HCT116 (cell line): ENCODE data around the gene TTC12. TPM values are rescaled to one million over a fixed set of nuclear protein-coding genes. Genes with fewer than 3 reads are reported as not detected.

ENCODE experiments used
- ATAC-seq: fragments of 200-7000 bp; cut with Tn5 transposase; 2 replicates; pipeline ENCODE4 v1.9.1; 2020; ENCODE audit warnings: mild to moderate bottlenecking, moderate library complexity
- BruUV-seq: library from RNA; stranded (reverse); fragments of 400-500 nt; replicated peaks from 2 replicates; lab custom pipeline; 2021; lab: Mats Ljungman, UMichigan
- CTCF ChIA-PET: fragments of 300-600 bp; sonication (Branson Sonifier 250); formaldehyde crosslinking; loops from one replicate; lab custom pipeline; 2021; ENCODE audit warnings: antibody characterized with exemption; lab: Charles Lee
- POLR2A ChIA-PET: fragments of 300-600, 350-600 bp; sonication (Branson Sonifier 250); formaldehyde crosslinking; loops from one replicate; lab custom pipeline; 2021; ENCODE audit warnings: antibody characterized with exemption; lab: Charles Lee
- RAD21 ChIA-PET, 2 experiments: fragments of 300-600 bp; sonication (Branson Sonifier 250); formaldehyde crosslinking; loops; one replicate each; lab custom pipeline; 2023; ENCODE audit warnings: low total read pairs in 2 of 2; ENCODE audit not compliant: uncharacterized antibody in 2 of 2, unreplicated experiment in 2 of 2, low non-redundant PET in 1 of 2; lab: Charles Lee
- DNase-seq: peaks from one replicate; pipeline ENCODE4 v3.0.0-alpha.2; 2010; ENCODE audit warnings: low read depth, low spot score
- H2AFZ ChIP-seq: fragments of 200-600 bp; shearing (Covaris generic), sonication (generic); 2 replicates; pipeline ENCODE4 v1.6.1; 2017; ENCODE audit warnings: low read depth, mixed run types, mixed read lengths, antibody characterized with exemption, low read length; ENCODE audit not compliant: poor library complexity, severe bottlenecking
- H3K27ac ChIP-seq: 2 replicates; pipeline ENCODE4 v1.5.1; 2012; ENCODE audit warnings: low read depth, low read length
- H3K27me3 ChIP-seq: fragments of 200-600 bp; sonication (generic); 2 replicates; pipeline ENCODE4 v1.6.1; 2016; ENCODE audit warnings: mixed run types, low read length, mixed read lengths; ENCODE audit not compliant: insufficient read depth
- H3K36me3 ChIP-seq, 2 experiments: fragments of 200-500 bp in 1 of 2; fragments of 200-600 bp in 1 of 2; sonication (Bioruptor generic) in 1 of 2; sonication (generic) in 1 of 2; 2 replicates each; pipeline versions ENCODE4 v1.5.1 to v1.6.1; 2014 to 2016; ENCODE audit warnings: low read length in 2 of 2, inconsistent platforms in 1 of 2, mixed read lengths in 1 of 2, mixed run types in 1 of 2; ENCODE audit not compliant: insufficient read depth in 2 of 2, control insufficient read depth in 1 of 2
- H3K4me1 ChIP-seq, 2 experiments: fragments of 200-600 bp in 1 of 2; sonication (generic) in 1 of 2; 2 replicates each; pipeline versions ENCODE4 v1.5.1 to v1.6.1; 2012 to 2017; ENCODE audit warnings: low read length in 2 of 2, inconsistent platforms in 1 of 2, mild to moderate bottlenecking in 1 of 2, mixed read lengths in 1 of 2, mixed run types in 1 of 2, moderate library complexity in 1 of 2; ENCODE audit not compliant: insufficient read depth in 2 of 2, control insufficient read depth in 1 of 2
- H3K4me2 ChIP-seq: fragments of 200-600 bp; sonication (generic); 2 replicates; pipeline ENCODE4 v1.6.1; 2017; ENCODE audit warnings: mixed run types, low read length, mixed read lengths
- H3K4me3 ChIP-seq, 2 experiments: fragments of 200-600 bp in 1 of 2; sonication (generic) in 1 of 2; replicated peaks in 1 of 2; 2 replicates each; pipeline ENCODE4 v1.5.1; 2011 to 2016; ENCODE audit warnings: low read length in 2 of 2, control low read depth in 1 of 2, low read depth in 1 of 2, mild to moderate bottlenecking in 1 of 2, mixed read lengths in 1 of 2, mixed run types in 1 of 2
- H3K79me2 ChIP-seq: fragments of 200-600 bp; sonication (generic); 2 replicates; pipeline ENCODE4 v1.6.1; 2017; ENCODE audit warnings: mild to moderate bottlenecking, mixed run types, low read length, moderate library complexity, mixed read lengths; ENCODE audit not compliant: insufficient read depth
- H3K9ac ChIP-seq: fragments of 200-600 bp; sonication (generic); 2 replicates; pipeline ENCODE4 v1.6.1; 2016; ENCODE audit warnings: low read length, mixed read lengths
- H3K9me2 ChIP-seq: fragments of 200-600 bp; sonication (generic), shearing (Covaris generic); 2 replicates; pipeline ENCODE4 v1.6.1; 2017; ENCODE audit warnings: mixed run types, mild to moderate bottlenecking, moderate library complexity; ENCODE audit not compliant: insufficient read depth
- H3K9me3 ChIP-seq, 2 experiments: fragments of 200-500 bp in 1 of 2; fragments of 200-600 bp in 1 of 2; sonication (Bioruptor generic) in 1 of 2; sonication (generic) in 1 of 2; 2 replicates each; pipeline ENCODE4 v1.6.1; 2014 to 2017; ENCODE audit warnings: low read length in 2 of 2, mixed read lengths in 2 of 2, inconsistent platforms in 1 of 2, low read depth in 1 of 2, mild to moderate bottlenecking in 1 of 2, mixed run types in 1 of 2, moderate library complexity in 1 of 2; ENCODE audit not compliant: control insufficient read depth in 1 of 2, insufficient read depth in 1 of 2
- H4K20me1 ChIP-seq: fragments of 200-600 bp; sonication (generic), shearing (Covaris generic); 2 replicates; pipeline ENCODE4 v1.6.1; 2017; ENCODE audit warnings: mixed run types, mild to moderate bottlenecking, moderate library complexity; ENCODE audit not compliant: insufficient read depth
- CTCF ChIP-seq, 3 experiments: fragments of 200-600 bp in 1 of 3; sonication (generic) in 1 of 3; IDR thresholded peaks in 2 of 3; conservative IDR thresholded peaks in 1 of 3; 2 replicates each; pipeline ENCODE4 v1.5.1; 2012 to 2017; ENCODE audit warnings: low read depth in 2 of 3, low read length in 2 of 3, antibody characterized with exemption in 1 of 3, borderline replicate concordance in 1 of 3, control low read depth in 1 of 3, mild to moderate bottlenecking in 1 of 3, mixed read lengths in 1 of 3, mixed run types in 1 of 3, moderate library complexity in 1 of 3; ENCODE audit not compliant: insufficient read depth in 1 of 3
- ELF1 ChIP-seq: IDR thresholded peaks from 2 replicates; pipeline ENCODE4 v1.6.1; 2012; ENCODE audit warnings: low read depth, borderline replicate concordance
- JUND ChIP-seq: IDR thresholded peaks from 2 replicates; pipeline ENCODE4 v1.6.1; 2012
- RAD21 ChIP-seq: IDR thresholded peaks from 2 replicates; pipeline ENCODE4 v1.6.1; 2012; ENCODE audit warnings: low read depth, mild to moderate bottlenecking
- SP1 ChIP-seq: IDR thresholded peaks from 2 replicates; pipeline ENCODE4 v1.6.1; 2012; ENCODE audit warnings: low read depth
- YY1 ChIP-seq: IDR thresholded peaks from 2 replicates; pipeline ENCODE4 v1.6.1; 2011; ENCODE audit warnings: low read length, low read depth, moderate library complexity, mild to moderate bottlenecking; ENCODE audit not compliant: insufficient replicate concordance; ENCODE audit errors: extremely low read depth
- intact Hi-C: fragments of 100-400 bp; cut with micrococcal nuclease; formaldehyde crosslinking; loops from 2 replicates; pipeline ENCODE4 v1.10.0; 2022
- total RNA-seq: library from RNA; stranded (reverse); gene quantifications from one replicate; pipeline ENCODE4 v1.2.1, GENCODE V29; 2021; ENCODE audit not compliant: unreplicated experiment

The TTC12 gene
- total RNA-seq, 1 experiment from 2014 or later = 12.6 TPM

- Histone ChIP-seq H2AFZ (no peak overlapping the region), H4K20me1 (no peaks in the 10 kb centered on the region), H3K4me2 (no peak overlapping the region), H3K9me2 (no peaks in the 10 kb centered on the region), H3K27me3 (peaks cover 19% of the 10 kb centered on the region), H3K4me1 (no peaks in the 10 kb centered on the region), H3K36me3 (no peaks in the 10 kb centered on the region), H3K9ac (no peak overlapping the region), H3K4me3 (no peak overlapping the region), H3K27ac (no peak overlapping the region), H3K9me3 (no peaks in the 10 kb centered on the region), H3K79me2 (no peaks in the 10 kb centered on the region)
- RAD21 ChIA-PET = no interaction called here
- peak; percentile 53 for DNase-seq
- TF ChIP-seq RAD21 (peak; percentile 97), ELF1 (no peak), JUND (no peak), CTCF (IDR thresholded peaks at IDR 0.05 in 2 of 3, conservative IDR thresholded peaks at IDR 0.05 in 1 of 3; ENCODE audit: borderline replicate concordance in 1 of 3, insufficient read depth in 1 of 3, low read depth in 2 of 3, low read length in 2 of 3) (peak; percentile 89 to 91 (median 90)), SP1 (no peak), YY1 (no peak)
- no TSS peak for BruUV-seq
- ATAC-seq = peak; percentile 98
- intact Hi-C loops = loop anchor here (1.0 to 5.0 kb wide), 5 partner anchors 227 to 955 kb away; no protein-coding TSS in a partner anchor
- POLR2A ChIA-PET = no interaction called here
- CTCF ChIA-PET = interaction anchor here (0.5 to 2.2 kb wide), 6 partner anchors 8 to 956 kb away, joined by 3 to 8 read pairs (median 4); partner anchors contain the start of gene TTC12
Observed at GRCh38 chr11:113305440-113306336, 8.7 kb upstream of the TTC12 start.
